ENCODE results near the gene WDR26. TPM values are rescaled to one million over a fixed set of nuclear protein-coding genes. Genes with fewer than 3 reads are reported as not detected.

WDR26 gene
- total and polyA plus RNA-seq, 9 of the 15 experiments (the other 6 are each of a cell fraction or from before 2014, with no cell fraction given), result 11.5 to 66.0 (median 39.8) TPM

- ATAC-seq (no peak), FAIRE-seq (peak; percentile 11), DNase-seq (ENCODE audit: extremely low read depth in 1 of 4, low spot score in 3 of 4) (no peak)
- H3K79me2 ChIP-seq (ENCODE audit: control insufficient read depth, insufficient read depth, low read length), result no peaks in the 10 kb centered on the region
- WGBS (ENCODE audit: insufficient coverage, low coverage, missing lambda C conversion rate), result 2% methylated on average over 3 of the region's 3 CpGs
- no peaks in the 10 kb centered on the region for H3K9me1 ChIP-seq (ENCODE audit: control insufficient read depth, insufficient read depth, low read length)
- H3K4me3 ChIP-seq, result no peak overlapping the region
- no peak overlapping the region for H3K27ac ChIP-seq (ENCODE audit: extremely low read depth, low read depth, low read length)
- intact Hi-C loops (cut with micrococcal nuclease) (no loop called here), in situ Hi-C loops (cut with MboI) (loop anchor here (25.0 kb wide), 1 partner anchor 231 kb away; the partner anchor contains the start of gene FBXO28)
- H3K4me1 ChIP-seq (replicated peaks in 1 of 2; ENCODE audit: control insufficient read depth in 2 of 2, insufficient read depth in 2 of 2, low read length in 2 of 2), result peaks cover 0 to 6% of the 10 kb centered on the region in 2 experiments; a peak in 3 of 5 replicates
- H3K36me3 ChIP-seq (ENCODE audit: control insufficient read depth, insufficient read depth, low read length), result no peaks in the 10 kb centered on the region
- no peak overlapping the region for H3K4me2 ChIP-seq (ENCODE audit: insufficient read depth, low read length)
- H3K9me3 ChIP-seq (replicated peaks; ENCODE audit: control insufficient read depth, insufficient read depth, low read depth, low read length), result peaks cover 14% of the 10 kb centered on the region
- no TSS peak for BruUV-seq (replicated peaks)
- H4K20me1 ChIP-seq (replicated peaks; ENCODE audit: control insufficient read depth, insufficient read depth, low read length), result no peaks in the 10 kb centered on the region
- CTCF ChIA-PET (ENCODE audit: low intra/inter-chr PET ratio), result no interaction called here
- no peak overlapping the region for H3K9ac ChIP-seq (ENCODE audit: insufficient read depth in 1 of 2, low read depth in 2 of 2, low read length in 2 of 2)
- POLR2A ChIA-PET, result interaction anchor here (0.7 to 1.3 kb wide), 3 partner anchors 9 to 14 kb away, joined by 3 to 4 read pairs (median 4); partner anchors contain the start of gene NVL
- H3K27me3 ChIP-seq (ENCODE audit: control insufficient read depth in 2 of 2, insufficient read depth in 2 of 2, low read length in 2 of 2), result no peaks in the 10 kb centered on the region
- H2AFZ ChIP-seq (ENCODE audit: low read depth, low read length), result no peak overlapping the region
- no peak for TF ChIP-seq ATF6 (CRISPR knock-in tag; IDR thresholded peaks at IDR 0.05)
- no peak for TF ChIP-seq ZNF77 (CRISPR knock-in tag; IDR thresholded peaks at IDR 0.05)
- no peak for TF ChIP-seq CEBPB (tag; IDR thresholded peaks at IDR 0.05)
- no peak for TF ChIP-seq ZNF316 (IDR thresholded peaks at IDR 0.05)
- TF ChIP-seq NCOA2 (IDR thresholded peaks at IDR 0.05; ENCODE audit: partially characterized antibody in 2 of 2), result no peak
- no peak for TF ChIP-seq SIN3B (IDR thresholded peaks at IDR 0.05; ENCODE audit: low read depth)
- no peak for TF ChIP-seq NFXL1 (CRISPR knock-in tag; IDR thresholded peaks at IDR 0.05)
- no peak for TF ChIP-seq ELK1 (CRISPR knock-in tag; IDR thresholded peaks at IDR 0.05)
- TF ChIP-seq CBX5 (IDR thresholded peaks at IDR 0.05; ENCODE audit: borderline replicate concordance, low read depth), result peak; percentile 98
- no peak for TF ChIP-seq RBM39 (optimal IDR thresholded peaks at IDR 0.05; ENCODE audit: low read depth, low read length)
- TF ChIP-seq CBX2 (IDR thresholded peaks at IDR 0.05; ENCODE audit: insufficient read depth, low read length, poor library complexity, severe bottlenecking), result no peak
- peak; percentile 53; the same call in 1 of the 2 replicates for TF ChIP-seq ZEB2 (IDR thresholded peaks at IDR 0.05)
- TF ChIP-seq ETV1 (tag; conservative IDR thresholded peaks at IDR 0.05; ENCODE audit: low read depth), result no peak
- 0 out of 4 replicates have a peak, but pooled peaks of 1 of the 2 experiments have one; percentile 37 for TF ChIP-seq MLLT1 (IDR thresholded peaks at IDR 0.05)
- TF ChIP-seq YY1 (IDR thresholded peaks at IDR 0.05; ENCODE audit: borderline replicate concordance in 1 of 3, control insufficient read depth in 1 of 3, extremely low read depth in 1 of 3, insufficient read depth in 3 of 3, insufficient read length in 1 of 3, insufficient replicate concordance in 2 of 3, low read depth in 1 of 3, low read length in 2 of 3), result no peak
- no peak for TF ChIP-seq ZNF511 (CRISPR knock-in tag; IDR thresholded peaks at IDR 0.05)
- 0 out of 2 replicates have a peak, but pooled peaks have one; percentile 57 for TF ChIP-seq ZNF431 (CRISPR knock-in tag; IDR thresholded peaks at IDR 0.05)
These were observed 90.9 kb downstream of the WDR26 start for GRCh38 chr1:224343679-224344078.

Measured in K562 (cell line).